NT2/D1 (cell line): ENCODE results near the gene MSANTD2.

Experiments
- YY1 ChIP-seq: IDR thresholded peaks from 2 replicates; pipeline ENCODE4 v1.6.1; 2011; ENCODE audit not compliant: insufficient read length, insufficient read depth
- ZNF274 ChIP-seq: IDR thresholded peaks from 2 replicates; pipeline ENCODE4 v1.6.1; 2011; ENCODE audit warnings: mild to moderate bottlenecking, low read depth, low read length

- TF ChIP-seq YY1, result no peak
- no peak for TF ChIP-seq ZNF274
These were observed 78.0 kb downstream of the MSANTD2 start for GRCh38 chr11:124722176-124722575.
